ENCODE measurements around the gene GDI1. TPM values are rescaled to one million over a fixed set of nuclear protein-coding genes. Genes with fewer than 3 reads are reported as not detected.

GDI1 gene
- total RNA-seq, 1 experiment from 2014 or later: 116 TPM

DNA sequence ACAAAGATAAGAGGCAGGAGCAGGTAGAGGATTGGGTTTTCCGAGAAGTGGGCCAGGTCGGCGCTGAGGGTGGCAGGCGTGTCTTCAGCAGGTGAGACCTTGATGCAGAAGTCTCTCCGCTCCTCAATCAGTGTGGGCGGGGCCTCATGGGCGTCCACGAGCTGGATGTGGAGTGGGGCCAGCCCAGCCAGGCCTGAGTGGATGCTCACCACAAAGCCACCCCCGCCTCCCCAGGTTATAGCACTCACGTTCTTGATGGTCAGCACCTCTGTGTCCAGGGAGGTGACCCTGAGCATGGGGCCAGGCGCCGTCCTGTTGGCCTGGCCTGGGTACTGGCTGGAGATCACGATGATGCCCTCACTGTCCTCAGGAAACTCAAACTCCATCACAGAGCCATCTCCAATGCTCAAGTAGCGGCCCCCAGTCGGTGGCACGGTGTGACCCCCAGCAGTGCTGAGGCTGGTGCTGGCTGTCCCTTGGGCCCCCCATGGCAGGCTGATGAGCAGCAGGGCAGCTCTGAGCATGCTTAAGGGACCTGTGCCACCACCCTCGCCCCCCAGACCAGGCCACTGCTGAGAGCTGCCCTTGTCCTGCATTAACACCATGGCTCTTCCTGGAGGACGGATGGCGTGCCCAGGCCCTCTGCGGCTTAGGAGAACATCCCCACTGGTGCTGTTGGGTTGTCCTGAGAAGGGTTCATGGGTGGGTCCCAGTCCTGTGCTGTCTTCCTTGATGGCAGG, 51.6 kb downstream of the GDI1 start:
- no peaks in the 10 kb centered on the region for H3K36me3 ChIP-seq (ENCODE audit: low read depth)
- DNase-seq: no peak
- peaks cover 14% of the 10 kb centered on the region for H3K79me2 ChIP-seq (ENCODE audit: low read depth)
- TF ChIP-seq CTCF (conservative IDR thresholded peaks at IDR 0.05) (no peak), EZH2 (IDR thresholded peaks at IDR 0.05; ENCODE audit: low read depth) (no peak)
- H3K9me3 ChIP-seq (ENCODE audit: insufficient read depth, low read depth): no peaks in the 10 kb centered on the region
- H3K27me3 ChIP-seq (ENCODE audit: insufficient read depth, low read depth): no peaks in the 10 kb centered on the region
- CTCF ChIA-PET: no interaction called here
- peaks cover 9% of the 10 kb centered on the region; the same call in 1 of the 2 replicates for H3F3A ChIP-seq (ENCODE audit: insufficient read depth, low read depth)
- 0 out of 2 replicates have a peak overlapping the region, but pooled peaks have one; percentile 91 for H3K4me2 ChIP-seq
- no peak overlapping the region for H2AFZ ChIP-seq
- H4K20me1 ChIP-seq (ENCODE audit: insufficient read depth): no peaks in the 10 kb centered on the region
- BruUV-seq (replicated peaks): no TSS peak
- no peak overlapping the region for H3K4me3 ChIP-seq
- POLR2A ChIA-PET (ENCODE audit: unreplicated experiment): no interaction called here
- no peaks in the 10 kb centered on the region for H3K9me2 ChIP-seq (ENCODE audit: insufficient read depth)
- H3K4me1 ChIP-seq (replicated peaks; ENCODE audit: insufficient read depth): peaks cover 30% of the 10 kb centered on the region
- intact Hi-C loops (cut with micrococcal nuclease; ENCODE audit: unreplicated experiment): loop anchor here (5.0 kb wide), 1 partner anchor 91 kb away; the partner anchor contains the start of gene RPL10
- no peak overlapping the region for H3K27ac ChIP-seq

DNA sequence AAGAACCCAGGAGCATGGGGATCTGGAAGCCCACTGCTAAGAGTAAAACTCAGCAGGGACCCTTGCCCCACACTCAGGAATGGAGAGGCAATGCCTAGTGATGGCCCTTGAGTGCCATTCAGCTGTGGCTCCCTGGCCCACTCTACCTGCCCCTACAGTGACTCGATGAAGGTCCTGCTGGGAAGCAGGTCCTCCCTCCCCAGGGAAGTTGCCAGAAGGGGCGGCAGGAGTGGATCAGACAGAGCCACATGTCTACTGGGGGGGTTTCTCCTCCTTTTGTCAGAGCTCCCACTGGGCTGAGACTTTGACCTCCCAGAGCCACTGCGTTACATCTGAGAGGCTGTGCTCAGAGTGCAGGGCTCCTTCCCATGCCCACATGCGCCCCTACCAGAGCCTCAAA, 52.2 kb downstream of the GDI1 start:
- ChIA-PET POLR2A (ENCODE audit: unreplicated experiment) (interaction anchor here (0.6 to 1.9 kb wide), 3 partner anchors 53 to 118 kb away, joined by 4 to 14 read pairs (median 9); no protein-coding TSS in a partner anchor), CTCF (no interaction called here)
- Histone ChIP-seq H3K4me1 (replicated peaks; ENCODE audit: insufficient read depth) (peaks cover 27% of the 10 kb centered on the region), H3K4me3 (peak overlapping the region; percentile 65; the same call in 1 of the 2 replicates), H3K27me3 (ENCODE audit: insufficient read depth, low read depth) (no peaks in the 10 kb centered on the region), H4K20me1 (ENCODE audit: insufficient read depth) (no peaks in the 10 kb centered on the region), H3F3A (ENCODE audit: insufficient read depth, low read depth) (peaks cover 9% of the 10 kb centered on the region; the same call in 1 of the 2 replicates), H3K79me2 (ENCODE audit: low read depth) (peaks cover 14% of the 10 kb centered on the region), H2AFZ (no peak overlapping the region), H3K9me3 (ENCODE audit: insufficient read depth, low read depth) (no peaks in the 10 kb centered on the region), H3K27ac (no peak overlapping the region), H3K4me2 (peak overlapping the region; percentile 91), H3K9me2 (ENCODE audit: insufficient read depth) (no peaks in the 10 kb centered on the region), H3K36me3 (ENCODE audit: low read depth) (no peaks in the 10 kb centered on the region)
- no peak for DNase-seq
- intact Hi-C loops (cut with micrococcal nuclease; ENCODE audit: unreplicated experiment): loop anchor here (5.0 kb wide), 1 partner anchor 92 kb away; the partner anchor contains the start of gene RPL10
- TF ChIP-seq CTCF (conservative IDR thresholded peaks at IDR 0.05) (no peak), EZH2 (IDR thresholded peaks at IDR 0.05; ENCODE audit: low read depth) (no peak)
- BruUV-seq (replicated peaks): no TSS peak

DNA sequence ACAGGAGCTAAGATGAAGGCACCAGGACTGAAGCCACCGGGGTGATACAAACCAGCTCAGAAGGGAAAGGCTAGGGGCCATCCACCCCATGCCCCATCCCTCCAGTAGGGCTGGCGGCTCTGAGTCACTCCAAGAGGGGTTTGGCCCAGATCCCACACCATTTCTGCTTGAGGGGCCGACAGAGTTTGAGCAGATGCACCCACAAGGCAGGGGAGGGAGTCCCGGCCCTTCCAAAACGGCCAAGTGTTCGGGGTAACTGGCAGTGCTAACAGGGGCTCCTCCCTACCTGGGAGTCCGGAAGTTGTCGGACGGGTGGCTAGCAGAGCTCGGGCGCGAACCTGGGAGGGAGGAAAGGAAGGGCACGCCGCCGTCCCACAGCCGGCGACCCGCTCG, 53.1 kb downstream of the GDI1 start:
- no peak for TF ChIP-seq CTCF (conservative IDR thresholded peaks at IDR 0.05)
- no peak for TF ChIP-seq EZH2 (IDR thresholded peaks at IDR 0.05; ENCODE audit: low read depth)
- no peak for DNase-seq
- Histone ChIP-seq H3K36me3 (ENCODE audit: low read depth) (no peaks in the 10 kb centered on the region), H2AFZ (peak overlapping the region; percentile 59), H3F3A (ENCODE audit: insufficient read depth, low read depth) (peaks cover 9% of the 10 kb centered on the region; the same call in 1 of the 2 replicates), H3K9me2 (ENCODE audit: insufficient read depth) (no peaks in the 10 kb centered on the region), H3K27ac (no peak overlapping the region), H3K79me2 (ENCODE audit: low read depth) (peaks cover 8% of the 10 kb centered on the region), H4K20me1 (ENCODE audit: insufficient read depth) (no peaks in the 10 kb centered on the region), H3K4me1 (replicated peaks; ENCODE audit: insufficient read depth) (peaks cover 19% of the 10 kb centered on the region), H3K4me3 (peak overlapping the region; percentile 65), H3K4me2 (peak overlapping the region; percentile 91), H3K9me3 (ENCODE audit: insufficient read depth, low read depth) (no peaks in the 10 kb centered on the region), H3K27me3 (ENCODE audit: insufficient read depth, low read depth) (no peaks in the 10 kb centered on the region)
- ChIA-PET POLR2A (ENCODE audit: unreplicated experiment) (interaction anchor here (0.6 to 1.9 kb wide), 15 partner anchors 10 to 533 kb away, joined by 3 to 14 read pairs (median 5); partner anchors contain the start of gene FAM3A), CTCF (interaction anchor here (1.2 kb wide), 1 partner anchor 116 kb away, joined by 8 read pairs; the partner anchor contains the start of gene FLNA)
- intact Hi-C loops (cut with micrococcal nuclease; ENCODE audit: unreplicated experiment): loop anchor here (1.0 to 2.0 kb wide), 3 partner anchors 26 to 81 kb away; partner anchors contain the start of genes DNASE1L1 and FAM3A
- BruUV-seq (replicated peaks): no TSS peak

All from PC-9 (cell line).